RCC 7860 (cell line): ENCODE data around the gene VCP.
A peak's percentile ranks its signal among the peaks of the same experiment; 100 is the strongest.

Experiments used
- DNase-seq: peaks from one replicate; pipeline ENCODE4 v3.0.0-alpha.2; 2015; ENCODE audit warnings: low spot score
- FAIRE-seq: peaks from 2 replicates; lab custom pipeline; 2012; peaks lifted over from hg19 to GRCh38; lab: Jason Lieb, UNC

The VCP gene

GRCh38 chr9:35103660-35104191 is 31.3 kb upstream of the VCP start:
- FAIRE-seq = no peak
- no peak for DNase-seq

- FAIRE-seq = peak; percentile 59
- DNase-seq = peak; percentile 87
These were observed 30.6 kb upstream of the VCP start, which contains the start of gene STOML2 for GRCh38 chr9:35102769-35103659. STOML2 (minus strand) TSS chr9:35103131; CDS start chr9:35103094, 37 bp downstream.

DNA sequence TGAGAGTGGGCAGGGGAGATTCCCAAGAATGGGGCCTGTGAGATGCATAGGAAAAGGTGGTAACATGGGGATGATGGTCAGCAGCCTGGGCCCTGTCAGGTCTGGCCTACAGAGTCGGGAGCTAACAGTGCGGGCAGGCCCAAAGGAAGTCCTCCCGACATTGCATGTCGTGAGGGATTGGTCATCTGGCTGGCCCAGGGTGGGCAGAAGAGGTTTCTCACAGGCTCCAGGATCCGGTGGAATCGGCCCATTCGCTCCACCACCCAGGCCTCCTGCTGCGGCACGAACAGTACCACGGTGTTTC is 30.0 kb upstream of the VCP start:
- no peak for DNase-seq
- FAIRE-seq = no peak

DNA sequence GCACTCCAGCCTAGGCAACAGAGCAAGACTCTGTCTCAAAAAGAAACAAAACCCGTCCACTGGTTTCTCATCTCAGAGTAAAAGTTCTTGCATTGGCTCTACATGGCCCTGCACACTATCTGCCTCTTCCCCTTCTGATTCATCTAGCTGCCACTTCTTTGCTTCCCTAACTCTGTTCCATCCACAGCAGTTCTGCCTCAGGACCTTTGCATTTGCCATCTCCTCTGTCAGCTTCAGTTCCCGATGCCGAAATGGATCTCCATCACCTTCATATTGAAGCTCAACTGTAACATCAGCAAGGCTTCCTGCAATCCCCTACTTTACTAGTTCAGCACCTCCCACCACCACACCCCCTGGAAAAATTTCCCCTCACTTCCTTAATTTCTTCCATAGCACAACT is 25.1 kb upstream of the VCP start:
- FAIRE-seq = no peak
- DNase-seq = no peak

DNA sequence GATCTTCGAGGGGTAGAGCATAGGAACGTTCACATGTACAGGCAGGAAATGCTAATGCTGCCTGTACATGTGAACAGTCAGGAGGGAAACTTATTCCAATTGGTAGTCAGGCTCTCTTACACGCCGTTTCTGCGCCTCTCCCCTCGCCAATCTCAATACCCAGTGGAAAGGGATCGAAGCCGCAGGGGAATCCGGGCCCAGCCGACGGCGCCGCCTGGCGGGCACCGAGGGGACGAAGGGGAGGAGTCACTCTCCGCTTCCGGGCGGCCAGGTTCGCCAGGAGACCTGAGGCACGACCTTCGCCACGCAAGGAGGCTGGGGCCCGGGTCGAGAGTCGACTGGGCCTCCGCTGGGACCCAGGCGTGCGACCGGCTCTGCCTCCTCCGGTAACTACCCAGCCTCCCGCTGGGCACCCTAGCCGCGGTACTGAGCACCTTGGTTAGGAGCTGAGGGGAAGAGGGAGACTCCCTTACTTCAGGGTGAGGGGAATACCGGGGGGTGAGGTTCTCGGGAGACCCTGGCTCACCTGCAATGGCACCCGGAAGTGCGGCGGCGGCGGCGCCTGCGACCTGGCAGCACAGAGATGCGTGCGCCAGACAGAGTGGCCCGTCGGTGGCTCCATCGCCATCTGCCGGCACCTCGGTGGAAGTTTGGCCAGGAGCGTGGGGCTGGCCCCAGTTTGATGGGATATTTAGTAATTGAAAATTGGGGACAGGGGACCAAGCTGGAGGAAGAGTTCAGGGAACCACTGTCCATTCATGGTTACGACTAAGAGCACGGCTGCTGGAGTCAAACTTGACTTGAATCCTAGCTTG is 23.8 kb upstream of the VCP start, which contains the start of gene PIGO:
Gene PIGO, minus strand, starts transcription at position 557 of the 815 bp plus-strand sequence. CDS start 1,026 bp downstream, outside the sequence.
- DNase-seq (peak; percentile 55), FAIRE-seq (no peak)

DNA sequence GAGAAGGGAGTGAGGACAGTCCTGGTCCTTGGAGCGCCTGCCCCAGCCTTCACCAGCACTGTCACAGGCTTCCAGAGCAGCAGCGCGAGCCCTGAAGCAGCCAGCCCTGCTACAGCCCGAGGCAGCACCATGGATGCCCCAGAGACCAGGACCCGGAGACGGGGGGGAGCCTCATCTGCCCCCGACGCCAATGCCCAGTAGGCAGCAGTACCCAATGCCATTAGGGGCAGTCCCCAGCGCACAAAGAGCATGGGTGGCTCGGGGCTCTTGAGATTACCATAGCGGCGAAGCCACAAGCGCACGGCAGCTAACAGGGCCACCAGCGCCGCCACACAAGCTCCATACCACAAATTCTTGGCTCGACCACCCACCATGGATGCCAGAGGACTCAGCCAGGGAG is 19.1 kb upstream of the VCP start:
- DNase-seq = no peak
- FAIRE-seq = no peak

GRCh38 chr9:35089434-35089833 is 17.0 kb upstream of the VCP start:
- no peak for DNase-seq
- no peak for FAIRE-seq

DNA sequence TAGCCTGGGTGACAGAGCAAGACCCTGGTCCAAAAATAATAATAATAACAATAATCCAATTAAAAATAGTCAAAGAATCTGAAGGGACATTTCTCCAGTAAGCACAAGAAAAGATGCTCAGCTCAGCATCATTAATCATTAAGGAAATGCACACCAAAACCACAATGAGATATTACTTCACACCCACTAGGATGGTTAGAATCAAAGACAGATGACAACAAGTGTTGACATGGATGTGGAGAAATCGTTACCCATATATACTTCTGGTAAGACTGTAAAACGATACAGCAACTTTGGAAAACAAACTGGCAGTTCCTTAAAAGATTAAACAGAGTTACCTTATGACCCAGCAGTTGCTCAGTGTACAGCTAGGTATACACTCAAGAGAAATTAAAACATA is 12.7 kb upstream of the VCP start:
- DNase-seq (no peak), FAIRE-seq (no peak)

DNA sequence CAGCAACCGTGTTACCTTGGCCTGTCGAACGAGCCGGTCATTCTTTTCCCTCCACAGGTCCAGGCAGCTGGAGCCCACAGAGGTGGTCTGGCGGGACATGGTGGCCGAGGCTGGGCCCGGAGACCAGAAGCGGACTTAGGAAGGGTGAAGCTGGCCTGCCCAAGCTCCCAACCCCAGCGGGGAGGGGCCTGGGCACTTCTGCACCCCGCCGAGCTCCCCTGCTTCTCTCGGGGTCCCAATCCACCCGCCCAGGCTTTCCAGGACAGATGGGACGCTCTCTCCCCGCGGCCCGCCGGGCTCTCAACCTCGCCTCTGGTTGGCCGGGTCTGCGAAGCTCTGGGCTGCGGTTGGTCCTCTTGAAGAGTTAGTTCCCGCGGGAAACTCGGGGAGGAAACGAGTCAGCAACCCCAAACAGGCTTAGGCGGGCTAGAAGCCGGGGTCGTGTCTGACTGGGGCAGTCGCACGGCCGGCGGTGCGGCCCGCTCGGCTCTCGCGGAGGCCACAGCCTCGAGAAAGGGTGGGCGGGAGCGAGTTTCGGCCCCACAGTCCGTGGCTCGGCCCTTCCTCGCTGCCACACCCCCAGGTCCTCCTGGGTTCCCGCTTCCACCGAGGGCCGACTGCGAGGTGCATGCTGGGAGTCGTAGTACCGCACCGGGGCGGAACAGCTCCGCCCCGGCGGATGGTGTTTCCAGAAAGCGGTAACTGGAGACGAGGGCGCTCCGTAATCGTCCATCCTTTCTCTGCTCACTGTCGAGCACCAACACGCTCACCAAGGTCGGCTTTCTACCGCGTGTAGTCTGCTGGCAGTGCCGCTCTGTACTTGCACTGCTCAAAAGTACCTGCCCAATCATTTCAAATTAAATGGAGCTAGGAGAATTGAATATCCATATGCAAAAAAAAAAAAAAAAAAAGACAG is 7.3 kb upstream of the VCP start, which contains the start of gene FANCG:
Gene FANCG, minus strand, starts transcription at position 517 of the 916 bp plus-strand sequence. Its CDS starts 418 bp downstream, at position 99.
- FAIRE-seq (peak; percentile 23), DNase-seq (peak; percentile 74)

DNA sequence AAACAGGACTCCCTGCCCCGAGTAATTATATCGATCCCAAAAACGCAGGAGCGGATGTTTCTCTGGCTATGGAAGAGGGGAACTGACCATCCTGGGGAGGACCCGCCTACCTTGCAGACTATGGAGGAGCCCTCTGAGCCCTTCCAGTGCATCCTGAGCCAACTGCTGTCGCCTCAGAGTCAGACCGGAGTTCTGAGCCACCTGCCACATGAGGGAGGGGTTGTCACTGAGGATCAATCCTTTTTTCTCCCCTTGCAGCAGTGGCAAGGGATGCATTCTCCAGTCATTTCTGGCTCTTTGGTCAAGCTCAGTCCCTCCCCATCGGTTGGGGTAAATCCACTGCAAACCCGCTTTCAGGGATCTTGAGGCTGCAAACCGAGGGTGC is 6.6 kb upstream of the VCP start:
- no peak for FAIRE-seq

GRCh38 chr9:35078066-35078465 is 5.6 kb upstream of the VCP start:
- DNase-seq (no peak), FAIRE-seq (no peak)

More for the DNA sequence above, 6.6 kb upstream of the VCP start:
- DNase-seq = no peak

DNA sequence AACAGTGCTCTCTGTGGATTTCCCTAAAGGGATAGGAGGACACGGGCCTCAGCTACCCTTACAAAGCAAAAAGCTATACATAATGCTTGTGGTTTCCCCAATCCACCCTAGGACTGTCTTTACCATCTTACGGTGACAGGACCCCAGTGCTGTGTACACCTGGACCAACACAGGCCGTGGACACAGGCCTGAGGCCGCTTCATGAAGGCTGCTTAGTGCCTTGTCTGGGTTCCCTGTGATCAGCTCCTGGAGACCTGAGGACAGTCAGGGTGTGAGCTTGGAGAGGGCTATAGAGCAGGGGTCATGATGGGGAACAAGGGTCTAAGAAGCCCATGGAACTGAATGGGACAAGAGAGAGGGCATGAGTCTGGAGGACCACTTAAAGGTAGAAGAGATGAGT is 4.4 kb upstream of the VCP start:
- no peak for FAIRE-seq

DNA sequence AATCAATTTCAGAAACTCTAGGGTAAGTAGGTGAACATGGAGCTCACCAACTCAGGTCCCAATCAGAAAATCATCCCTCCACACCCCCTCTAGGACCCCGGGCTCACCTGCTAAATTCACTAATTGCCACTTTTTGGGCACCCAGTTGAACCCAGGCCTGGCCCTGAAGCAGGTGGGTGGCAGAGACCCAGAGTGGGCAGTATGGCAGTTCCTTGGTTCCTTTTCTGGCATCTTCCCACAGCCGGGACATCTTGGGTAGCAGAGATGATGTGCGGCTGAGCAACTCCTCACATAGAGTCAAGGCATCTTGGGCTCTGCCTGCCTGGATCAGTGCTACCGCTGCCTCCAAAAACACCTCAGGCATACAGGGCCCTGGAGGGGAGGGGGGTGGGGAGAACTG is 2.9 kb upstream of the VCP start:
- FAIRE-seq (no peak), DNase-seq (no peak)

More for the DNA sequence above, 4.4 kb upstream of the VCP start:
- no peak for DNase-seq

GRCh38 chr9:35074791-35075190 is 2.4 kb upstream of the VCP start:
- no peak for FAIRE-seq

DNA sequence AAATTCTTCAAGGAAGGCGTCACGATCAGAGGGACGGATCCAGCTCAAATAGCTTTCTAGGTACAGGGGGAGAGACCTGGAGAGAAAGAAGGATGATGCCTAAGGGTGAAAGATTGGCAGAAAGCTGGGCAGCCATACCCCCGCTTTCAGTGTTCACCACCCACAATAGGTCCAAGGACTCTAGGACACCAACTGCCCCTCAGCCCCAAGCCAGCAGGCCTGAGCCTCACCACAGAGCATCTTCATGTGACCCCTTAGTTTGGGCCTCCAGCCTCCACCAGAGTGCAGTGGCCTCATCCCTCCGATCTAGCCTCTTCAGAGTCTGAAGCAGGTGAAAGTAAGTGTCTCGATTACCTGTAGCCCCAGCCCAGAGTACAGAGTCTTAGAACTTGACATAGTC is 1.7 kb upstream of the VCP start:
- DNase-seq (no peak), FAIRE-seq (no peak)

More at GRCh38 chr9:35074791-35075190, 2.4 kb upstream of the VCP start:
- no peak for DNase-seq

DNA sequence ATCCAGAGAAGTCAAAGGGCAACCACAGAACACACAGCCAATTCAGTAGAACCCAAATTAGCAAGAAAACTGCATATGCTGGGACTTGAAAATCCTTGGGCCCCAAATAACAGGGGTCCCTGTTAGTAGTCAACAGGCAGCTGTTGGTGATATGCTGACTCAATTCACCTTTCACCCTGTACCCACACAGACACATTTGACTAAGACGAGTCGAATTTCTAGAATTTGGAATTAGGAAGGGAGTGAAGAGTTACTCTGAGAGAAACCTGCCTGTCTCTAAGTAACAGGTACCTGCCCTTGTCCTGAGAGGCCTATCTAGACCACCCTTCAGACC is 821 bp upstream of the VCP start:
- no peak for FAIRE-seq

DNA sequence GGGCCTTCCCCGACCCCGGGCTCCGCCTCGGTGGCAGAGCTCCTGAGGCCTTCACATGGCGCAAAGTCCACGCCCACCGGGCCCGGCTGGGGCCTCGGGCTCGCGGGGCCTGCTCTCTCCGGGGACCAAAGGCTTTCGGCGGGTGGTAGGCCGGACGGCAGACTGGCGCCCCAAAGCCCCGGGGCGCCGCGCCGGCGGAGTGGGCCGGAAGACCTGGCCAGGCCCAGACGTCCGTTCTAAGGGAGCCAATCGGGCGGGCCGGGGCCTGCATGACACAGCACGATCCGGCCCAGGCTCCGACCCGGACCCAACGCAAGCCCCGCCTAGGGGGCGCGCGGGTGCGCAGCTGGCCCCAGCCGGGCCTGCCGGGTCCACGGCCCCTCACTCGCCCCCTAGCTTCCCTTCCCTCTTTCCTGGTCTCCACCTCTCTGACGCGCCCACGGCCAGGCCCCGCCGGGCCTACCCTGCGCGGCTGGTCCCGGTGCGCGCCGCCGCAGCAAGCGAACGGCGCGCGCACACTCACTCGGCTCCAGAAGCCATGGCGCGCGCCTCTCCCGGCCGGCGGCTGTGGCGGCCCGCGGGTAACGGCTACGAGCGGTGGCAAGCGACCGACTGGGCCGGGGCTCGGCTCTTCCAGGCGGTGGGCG is 488 bp downstream of the VCP start:
- FAIRE-seq = no peak

More for the DNA sequence above, 821 bp upstream of the VCP start:
- no peak for DNase-seq

GRCh38 chr9:35070823-35071813 is 1.3 kb downstream of the VCP start:
- DNase-seq = peak; percentile 5
- no peak for FAIRE-seq

More for the DNA sequence above, 488 bp downstream of the VCP start:
- DNase-seq = peak; percentile 62

GRCh38 chr9:35069020-35069419 is 3.4 kb downstream of the VCP start:
- FAIRE-seq (no peak), DNase-seq (no peak)
